HepG2 (cell line): ENCODE data around the gene PCGF6. TPM values are rescaled to one million over a fixed set of nuclear protein-coding genes. Genes with fewer than 3 reads are reported as not detected.

ENCODE experiments used
- AKNA ChIP-seq: sonication (generic); formaldehyde crosslinking; IDR thresholded peaks from 2 replicates; pipeline ENCODE4 v1.4.0; 2020; ENCODE audit warnings: missing genetic modification reagents, borderline replicate concordance
- CEBPG ChIP-seq: IDR thresholded peaks from 2 replicates; pipeline ENCODE4 v1.6.1; 2016
- HNRNPLL ChIP-seq: fragments of 200-400 bp; formaldehyde crosslinking; IDR thresholded peaks from 2 replicates; pipeline ENCODE4 v1.6.1; 2017; ENCODE audit warnings: mild to moderate bottlenecking, low read depth, low read length; ENCODE audit not compliant: poor library complexity, severe bottlenecking
- ONECUT2 ChIP-seq: sonication (generic); formaldehyde crosslinking; IDR thresholded peaks from 2 replicates; pipeline ENCODE4 v1.4.0; 2020; ENCODE audit warnings: missing genetic modification reagents
- PRDM4 ChIP-seq: sonication (generic); formaldehyde crosslinking; IDR thresholded peaks from 2 replicates; pipeline ENCODE4 v1.9.0; 2021; ENCODE audit warnings: missing genetic modification reagents, borderline replicate concordance
- PRMT3 ChIP-seq: sonication (generic); formaldehyde crosslinking; IDR thresholded peaks from 2 replicates; pipeline ENCODE4 v1.8.1; 2022; ENCODE audit warnings: low read depth, mild to moderate bottlenecking, moderate library complexity, missing genetic modification reagents, borderline replicate concordance
- RARG ChIP-seq: sonication (generic); formaldehyde crosslinking; IDR thresholded peaks from 2 replicates; pipeline ENCODE4 v1.4.0; 2020; ENCODE audit warnings: low read depth, mild to moderate bottlenecking, missing genetic modification reagents
- RNF219 ChIP-seq: sonication (generic); formaldehyde crosslinking; IDR thresholded peaks from 2 replicates; pipeline ENCODE4 v1.5.0; 2020; ENCODE audit warnings: mild to moderate bottlenecking, missing genetic modification reagents
- ZFP91 ChIP-seq: sonication (generic); formaldehyde crosslinking; IDR thresholded peaks from 2 replicates; pipeline ENCODE4 v1.9.0; 2022; ENCODE audit warnings: missing genetic modification reagents, mild to moderate bottlenecking, borderline replicate concordance
- ZKSCAN5 ChIP-seq: sonication (generic); formaldehyde crosslinking; IDR thresholded peaks from 2 replicates; pipeline ENCODE4 v1.5.1; 2020; ENCODE audit warnings: mild to moderate bottlenecking, missing genetic modification reagents
- ZNF556 ChIP-seq: sonication (generic); formaldehyde crosslinking; IDR thresholded peaks from 2 replicates; pipeline ENCODE4 v1.4.0; 2020; ENCODE audit warnings: mild to moderate bottlenecking, missing genetic modification reagents, borderline replicate concordance
- ZNF576 ChIP-seq: sonication (generic); formaldehyde crosslinking; IDR thresholded peaks from 2 replicates; pipeline ENCODE4 v1.4.0; 2020; ENCODE audit warnings: mild to moderate bottlenecking, missing genetic modification reagents
- ZNF768 ChIP-seq: sonication (generic); formaldehyde crosslinking; IDR thresholded peaks from 2 replicates; pipeline ENCODE4 v1.4.0; 2020; ENCODE audit warnings: missing genetic modification reagents
- ZSCAN20 ChIP-seq: sonication (generic); formaldehyde crosslinking; IDR thresholded peaks from 2 replicates; pipeline ENCODE4 v1.4.0; 2020; ENCODE audit warnings: missing genetic modification reagents, mild to moderate bottlenecking, borderline replicate concordance
- polyA plus RNA-seq, 8 experiments: library from polyadenylated mRNA; depleted of rRNA in 3 of 8; stranded (reverse) in 7 of 8; unstranded in 1 of 8; fragments of >200 nt; fragmentation: Illumina TruSeq in 4 of 8; extraction: Trizol in 4 of 8; gene quantifications; 2 replicates each; pipeline versions ENCODE4 v1.2.1 to v1.2.3, GENCODE V29; 2011 to 2016; ENCODE audit warnings: low read depth in 4 of 8, missing spikeins in 1 of 8, mixed read lengths in 1 of 8; ENCODE audit not compliant: insufficient read depth in 1 of 8
- total RNA-seq, 5 experiments: library from RNA; depleted of rRNA; stranded (reverse); fragments of >200 nt; fragmentation: Illumina TruSeq; extraction: Trizol; gene quantifications; 2 replicates each; pipeline ENCODE4 v1.2.3, GENCODE V29; 2016; ENCODE audit warnings: low read depth in 1 of 5

Gene PCGF6
- total and polyA plus RNA-seq, 2 of the 13 experiments (the other 11 are each of a cell fraction or from before 2014, with no cell fraction given) = 5.2 to 19.4 TPM

- TF ChIP-seq AKNA (CRISPR knock-in tag) (0 out of 2 replicates have a peak, but pooled peaks have one; percentile 80), RNF219 (CRISPR knock-in tag) (no peak), PRDM4 (peak; percentile 67; the same call in 1 of the 2 replicates), HNRNPLL (no peak), ZFP91 (CRISPR knock-in tag) (no peak), ZNF576 (CRISPR knock-in tag) (no peak), PRMT3 (CRISPR knock-in tag) (no peak), ONECUT2 (CRISPR knock-in tag) (no peak; the same call in 1 of the 2 replicates), RARG (CRISPR knock-in tag) (no peak), ZNF768 (no peak), ZNF556 (CRISPR knock-in tag) (no peak), ZSCAN20 (CRISPR knock-in tag) (0 out of 2 replicates have a peak, but pooled peaks have one; percentile 35), ZKSCAN5 (no peak), CEBPG (CRISPR knock-in tag) (no peak)
Measured at GRCh38 chr10:103265717-103266329, 85.1 kb downstream of the PCGF6 start (continued).
